ENCODE data around the gene TRAK2. TPM values are rescaled to one million over a fixed set of nuclear protein-coding genes. Genes with fewer than 3 reads are reported as not detected.

TRAK2 gene
- total and polyA plus RNA-seq, 8 donors: 8.9 to 33.6 (median 18.4) TPM

- WGBS, 2 donors: 92% methylated on average over 9 of the region's 9 CpGs
- no peak overlapping the region for H3K4me3 ChIP-seq
Measured at GRCh38 chr2:201425952-201426351, 25.3 kb downstream of the TRAK2 start.

GRCh38 chr2:201420442-201421113, 30.7 kb downstream of the TRAK2 start:
- H3K9me3 ChIP-seq: no peaks in the 10 kb centered on the region
- H3K27me3 ChIP-seq: no peaks in the 10 kb centered on the region
- TF ChIP-seq CTCF (IDR thresholded peaks at IDR 0.05): no peak
- intact Hi-C loops (cut with DNase I): no loop called here
- ATAC-seq (no peak), DNase-seq (no peak), FAIRE-seq (peak; percentile 54)
- H3K4me3 ChIP-seq: no peak overlapping the region
- 66 to 76% methylated on average over 3 of the region's 3 CpGs for WGBS, 2 donors
- peaks cover 0 to 8% (median 2%) of the 10 kb centered on the region in 3 donors for H3K4me1 ChIP-seq
- H3K36me3 ChIP-seq: no peaks in the 10 kb centered on the region
- no peak overlapping the region for H3K27ac ChIP-seq

More at GRCh38 chr2:201425952-201426351, 25.3 kb downstream of the TRAK2 start:
- Histone ChIP-seq H3K36me3 (no peaks in the 10 kb centered on the region), H3K4me1 (peaks cover 0 to 8% (median 0%) of the 10 kb centered on the region in 3 donors), H3K27me3 (no peaks in the 10 kb centered on the region), H3K27ac (no peak overlapping the region), H3K9me3 (no peaks in the 10 kb centered on the region)
- ATAC-seq: no peak
- no peak for TF ChIP-seq CTCF (IDR thresholded peaks at IDR 0.05)
- DNase-seq: no peak
- no peak for FAIRE-seq
- intact Hi-C loops (cut with DNase I): no loop called here

- Histone ChIP-seq H3K9me3 (no peaks in the 10 kb centered on the region), H3K27me3 (no peaks in the 10 kb centered on the region), H3K36me3 (no peaks in the 10 kb centered on the region), H3K4me3 (no peak overlapping the region), H3K4me1 (peaks cover 0 to 10% (median 7%) of the 10 kb centered on the region in 3 donors), H3K27ac (no peak overlapping the region)
- intact Hi-C loops (cut with DNase I): no loop called here
- TF ChIP-seq CTCF (IDR thresholded peaks at IDR 0.05): no peak
- no peak for ATAC-seq
- 89 to 90% methylated on average over 4 of the region's 4 CpGs for WGBS, 2 donors
- DNase-seq: no peak
- no peak for FAIRE-seq
Measured at GRCh38 chr2:201419986-201420385, 31.3 kb downstream of the TRAK2 start.

- peaks cover 0 to 11% (median 5%) of the 10 kb centered on the region in 3 donors for H3K4me1 ChIP-seq
- FAIRE-seq (no peak), ATAC-seq (peak in 1 of 4 donors; percentile 69), DNase-seq (no peak)
- H3K9me3 ChIP-seq: no peaks in the 10 kb centered on the region
- no peaks in the 10 kb centered on the region for H3K27me3 ChIP-seq
- no peaks in the 10 kb centered on the region for H3K36me3 ChIP-seq
- no peak overlapping the region for H3K4me3 ChIP-seq
- no peak overlapping the region for H3K27ac ChIP-seq
- 78 to 81% methylated on average over 3 of the region's 3 CpGs for WGBS, 2 donors
- intact Hi-C loops (cut with DNase I): no loop called here
- no peak for TF ChIP-seq CTCF (IDR thresholded peaks at IDR 0.05)
Measured at GRCh38 chr2:201419057-201419635, 32.1 kb downstream of the TRAK2 start.

- 12 to 33% methylated on average over 2 of the region's 2 CpGs for WGBS, 2 donors
- H3K27me3 ChIP-seq: no peaks in the 10 kb centered on the region
- TF ChIP-seq CTCF (IDR thresholded peaks at IDR 0.05): no peak
- no peak overlapping the region for H3K27ac ChIP-seq
- DNase-seq: no peak
- intact Hi-C loops (cut with DNase I): no loop called here
- H3K36me3 ChIP-seq: no peaks in the 10 kb centered on the region
- no peaks in the 10 kb centered on the region for H3K9me3 ChIP-seq
- no peak for ATAC-seq
- no peak for FAIRE-seq
- peaks cover 0 to 11% (median 4%) of the 10 kb centered on the region in 3 donors for H3K4me1 ChIP-seq
- H3K4me3 ChIP-seq: no peak overlapping the region
Measured at GRCh38 chr2:201415149-201415548, 36.1 kb downstream of the TRAK2 start.
